HG02571 (cell line): ENCODE data around the gene RDH14.

Experiments used
- ATAC-seq: cut with Tn5 transposase; IDR thresholded peaks from one replicate; pipeline ENCODE4 v1.9.1; 2021; ENCODE audit warnings: mild to moderate bottlenecking, moderate library complexity; ENCODE audit not compliant: unreplicated experiment

RDH14 gene

DNA sequence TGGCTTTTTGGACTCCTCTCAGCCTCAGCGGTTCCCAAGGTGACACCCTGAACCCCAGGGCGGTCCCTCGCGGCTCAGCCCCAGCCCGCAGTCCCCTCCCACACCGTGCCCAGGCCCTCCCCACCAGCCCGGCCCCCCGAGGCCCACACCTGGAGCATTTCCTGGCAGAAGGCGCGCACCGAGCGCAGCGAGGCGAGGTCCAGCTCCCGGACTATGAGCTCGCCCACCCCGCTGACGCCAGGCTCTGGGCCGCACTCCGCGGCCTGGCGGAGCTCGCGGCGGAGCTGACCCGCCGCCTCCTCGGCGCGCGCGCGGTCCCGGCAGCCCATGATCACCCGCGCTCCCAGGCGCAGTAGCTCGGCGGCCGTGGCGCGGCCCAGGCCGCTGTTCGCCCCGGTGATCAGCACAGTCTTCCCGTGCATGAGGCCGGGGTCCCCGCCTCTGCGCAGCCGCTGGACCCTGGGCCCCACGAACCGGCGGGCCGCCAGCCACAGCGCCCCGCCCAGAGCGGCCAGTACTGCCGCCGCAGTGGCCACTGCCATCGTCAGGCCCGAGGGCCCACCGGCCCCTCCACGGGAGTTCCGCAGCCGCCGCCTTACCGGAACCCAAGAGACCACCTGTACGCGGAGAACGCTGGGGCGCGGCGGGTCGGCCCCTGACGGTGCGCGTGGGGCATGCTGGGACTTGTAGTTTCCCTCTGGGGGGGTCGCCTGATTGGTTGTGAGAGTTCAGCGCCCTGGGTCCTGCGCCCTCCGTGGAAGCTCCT is at the start of gene RDH14:
RDH14 (minus strand) TSS at position 623 of the 766 bp plus-strand sequence; CDS start at position 542, 81 bp downstream.
- peak; percentile 96 for ATAC-seq

DNA sequence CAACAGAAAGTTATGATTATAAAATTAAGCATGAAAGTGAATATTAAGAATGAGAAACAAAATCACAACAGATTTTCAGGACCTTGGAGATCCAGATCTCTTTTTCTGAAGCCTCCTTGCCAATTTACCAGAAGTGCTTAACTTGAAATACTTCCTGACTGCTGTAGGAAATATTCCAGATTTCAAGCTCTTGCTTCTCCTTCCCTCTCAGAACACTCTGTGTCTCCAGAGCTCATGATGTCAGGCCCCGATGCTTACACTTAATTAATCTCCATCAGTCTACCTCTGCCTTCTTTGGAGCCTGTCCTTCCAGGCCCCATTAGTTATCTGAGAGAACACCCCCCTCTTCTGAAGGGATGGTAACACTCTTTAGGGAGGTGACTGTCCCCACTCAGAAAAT is 49.6 kb upstream of the RDH14 start:
- ATAC-seq, result no peak

GRCh38 chr2:18605115-18605514 is 44.7 kb upstream of the RDH14 start:
- ATAC-seq, result no peak

DNA sequence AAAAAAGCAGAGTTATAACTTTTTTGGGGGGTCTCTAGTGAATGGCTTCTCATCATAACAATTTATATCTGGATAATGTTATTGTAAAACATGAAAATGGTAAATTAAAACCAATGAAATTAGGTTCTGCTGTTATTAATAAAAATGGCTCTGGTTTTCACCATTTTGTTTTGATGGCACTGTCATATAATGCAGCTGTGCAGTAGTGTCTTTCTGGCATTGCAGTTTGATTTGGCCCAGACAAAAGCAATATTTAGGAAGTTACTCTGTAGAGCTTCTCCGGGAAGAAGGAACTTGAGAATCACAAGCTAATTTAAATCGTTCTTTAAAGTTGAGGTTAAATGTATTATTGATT is 44.1 kb upstream of the RDH14 start:
- no peak for ATAC-seq

DNA sequence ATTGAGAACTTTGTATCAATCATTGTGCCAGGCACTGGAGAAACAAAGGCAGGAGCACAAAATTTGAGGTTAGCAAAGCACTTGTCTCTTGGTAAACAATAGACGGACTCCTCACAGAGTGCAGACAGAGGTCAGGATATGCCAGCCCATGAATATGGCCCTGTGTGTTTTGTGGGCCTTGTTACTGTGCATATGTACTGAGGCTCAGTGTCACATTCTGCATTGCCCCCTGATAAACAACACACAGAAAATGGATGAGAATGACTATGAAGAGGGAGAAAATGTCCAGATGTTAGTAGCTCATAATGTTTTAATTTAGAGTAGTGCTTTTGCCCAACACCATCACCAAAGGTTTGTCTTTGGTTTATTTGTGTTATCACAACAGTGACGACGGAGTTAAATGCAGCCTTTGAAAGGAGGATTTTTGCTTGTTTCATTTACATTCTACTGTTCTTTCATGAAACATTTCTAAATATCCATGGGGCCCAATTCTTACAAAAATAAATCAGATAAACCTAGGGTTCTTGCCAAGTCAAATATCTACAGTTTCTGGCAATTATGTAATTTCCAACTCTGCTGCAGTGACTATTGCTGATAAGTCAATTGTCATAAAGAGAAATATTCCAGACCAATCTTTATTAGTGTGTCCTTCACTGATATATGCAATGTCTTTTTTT is 43.5 kb upstream of the RDH14 start:
- ATAC-seq, result no peak

DNA sequence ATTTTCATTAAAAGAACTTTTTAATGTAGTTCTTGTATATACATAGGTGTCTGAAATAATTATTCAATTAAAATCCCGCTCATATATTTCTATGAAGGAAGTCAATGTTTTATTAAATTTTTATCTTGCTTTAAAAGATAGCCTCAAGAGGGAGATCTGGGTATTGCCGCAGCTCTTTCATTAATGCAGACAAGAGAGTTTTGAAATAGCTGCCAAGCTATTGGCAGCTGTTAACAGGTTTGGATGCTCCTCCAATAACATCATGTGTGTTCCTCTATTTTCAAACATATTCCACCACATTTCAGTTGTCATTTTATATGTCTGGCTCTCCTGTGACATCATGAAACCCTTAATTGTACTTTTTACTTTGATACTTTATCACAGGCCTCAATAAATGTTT is 41.8 kb upstream of the RDH14 start:
- ATAC-seq, result no peak

DNA sequence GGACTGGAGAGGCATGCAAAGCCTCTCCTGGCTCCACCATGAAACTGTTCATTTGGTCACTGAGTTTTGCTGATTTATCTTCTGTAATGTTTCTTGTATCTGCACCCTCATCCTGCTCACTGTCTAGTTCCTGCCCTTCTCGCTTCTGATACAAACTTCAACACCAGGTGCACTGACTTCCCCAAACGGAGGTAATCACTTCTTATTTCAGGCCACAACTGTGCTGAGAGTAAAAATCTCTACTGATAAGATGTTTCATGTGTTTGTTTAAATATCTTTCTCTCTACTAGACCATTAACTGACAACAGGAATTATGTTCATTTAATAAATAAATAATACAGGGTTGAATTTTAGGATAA is 39.8 kb upstream of the RDH14 start:
- no peak for ATAC-seq

GRCh38 chr2:18599509-18600254 is 39.2 kb upstream of the RDH14 start:
- no peak for ATAC-seq

DNA sequence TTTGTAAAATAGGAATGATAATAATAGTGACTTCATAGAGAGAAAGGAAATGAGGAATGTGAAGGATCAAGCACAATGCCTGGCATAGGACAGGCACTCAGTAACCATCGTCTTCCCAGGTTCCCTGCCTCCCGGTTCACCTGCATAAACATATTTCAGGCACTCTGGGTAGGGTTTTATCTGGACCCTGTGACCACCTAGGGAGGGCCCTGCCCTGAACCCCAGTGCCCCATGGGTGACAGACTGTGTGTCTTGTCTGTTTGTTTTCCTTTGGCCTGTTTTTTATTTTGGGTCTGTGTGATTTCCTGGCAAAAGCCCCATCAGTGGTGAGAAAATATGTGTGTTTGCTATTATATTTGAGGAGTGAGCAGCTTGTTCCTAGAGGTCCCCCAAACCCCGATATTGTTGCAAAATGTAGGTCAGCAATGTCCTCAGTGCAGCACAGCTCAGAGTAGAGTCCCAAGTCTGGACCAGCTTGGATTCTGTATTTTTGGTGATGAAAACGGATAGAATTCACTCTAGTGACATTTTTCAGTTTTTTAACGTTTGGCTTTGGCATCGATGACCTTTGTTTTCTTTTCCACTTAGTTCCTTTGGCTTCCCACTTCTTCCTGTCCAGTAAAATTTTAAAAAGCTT is 38.5 kb upstream of the RDH14 start:
- ATAC-seq, result no peak

GRCh38 chr2:18597618-18598017 is 37.2 kb upstream of the RDH14 start:
- ATAC-seq, result no peak

- no peak for ATAC-seq
Observed at GRCh38 chr2:18596993-18597392, 36.5 kb upstream of the RDH14 start.

GRCh38 chr2:18593496-18593895 is 33.0 kb upstream of the RDH14 start:
- ATAC-seq, result no peak

GRCh38 chr2:18592372-18592771 is 31.9 kb upstream of the RDH14 start:
- ATAC-seq, result no peak

GRCh38 chr2:18589354-18589753 is 28.9 kb upstream of the RDH14 start, which contains the start of gene NT5C1B:
NT5C1B (minus strand) TSS chr2:18589569; CDS start chr2:18589468, 101 bp downstream.
- no peak for ATAC-seq

DNA sequence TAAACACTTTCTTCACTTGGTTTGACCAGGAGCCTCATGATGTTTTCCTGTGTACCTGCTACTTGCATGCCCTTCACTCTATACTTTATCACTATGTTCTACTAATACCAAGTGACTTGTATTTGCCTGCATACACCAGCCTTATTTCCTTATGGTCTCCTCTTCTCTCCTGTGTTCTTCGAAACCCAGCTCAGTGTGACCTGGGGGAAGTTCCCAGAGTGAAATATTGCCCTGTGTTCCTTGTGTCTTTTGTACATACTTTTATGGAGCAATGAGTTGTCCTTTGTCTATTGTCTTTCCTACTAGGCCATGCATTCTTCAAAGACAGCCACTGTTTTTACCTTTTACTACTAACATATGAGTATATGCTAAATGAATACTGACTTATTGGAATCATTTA is 28.3 kb upstream of the RDH14 start:
- no peak for ATAC-seq

GRCh38 chr2:18588049-18588448 is 27.6 kb upstream of the RDH14 start:
- ATAC-seq, result no peak

GRCh38 chr2:18585526-18585925 is 25.1 kb upstream of the RDH14 start:
- ATAC-seq, result no peak

DNA sequence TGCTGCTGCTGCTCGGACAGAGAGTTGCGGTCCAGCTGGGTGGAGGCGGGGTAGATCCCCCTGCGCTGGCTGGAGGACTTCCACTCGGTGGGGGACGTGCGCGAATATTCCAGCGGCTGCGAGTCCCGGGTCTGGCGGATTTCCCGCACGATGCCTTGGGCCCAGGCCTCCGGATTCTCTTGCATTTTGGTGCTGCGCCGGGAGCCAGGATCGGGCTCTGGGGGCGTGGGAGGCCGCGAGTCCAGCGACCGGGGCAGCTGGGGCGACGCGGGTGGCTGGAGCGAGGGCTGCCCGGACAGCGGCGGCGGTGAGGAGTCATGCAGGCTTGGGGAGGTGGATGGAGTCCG is 24.1 kb upstream of the RDH14 start:
- ATAC-seq, result no peak

- no peak for ATAC-seq
Observed at GRCh38 chr2:18583905-18584607, 23.6 kb upstream of the RDH14 start.

GRCh38 chr2:18580606-18581005 is 20.2 kb upstream of the RDH14 start:
- ATAC-seq, result no peak

- no peak for ATAC-seq
Observed at GRCh38 chr2:18578033-18578432, 17.6 kb upstream of the RDH14 start.
